ENCODE results near the gene TMLHE.
"Not testable (repeated sequence)": the region's sequence is repeated elsewhere in the genome, so short reads cannot be mapped to it uniquely, and the experiment has no call there.

The TMLHE gene, protein sequence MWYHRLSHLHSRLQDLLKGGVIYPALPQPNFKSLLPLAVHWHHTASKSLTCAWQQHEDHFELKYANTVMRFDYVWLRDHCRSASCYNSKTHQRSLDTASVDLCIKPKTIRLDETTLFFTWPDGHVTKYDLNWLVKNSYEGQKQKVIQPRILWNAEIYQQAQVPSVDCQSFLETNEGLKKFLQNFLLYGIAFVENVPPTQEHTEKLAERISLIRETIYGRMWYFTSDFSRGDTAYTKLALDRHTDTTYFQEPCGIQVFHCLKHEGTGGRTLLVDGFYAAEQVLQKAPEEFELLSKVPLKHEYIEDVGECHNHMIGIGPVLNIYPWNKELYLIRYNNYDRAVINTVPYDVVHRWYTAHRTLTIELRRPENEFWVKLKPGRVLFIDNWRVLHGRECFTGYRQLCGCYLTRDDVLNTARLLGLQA

GRCh38 chrX:155612312-155613224, at the start of gene TMLHE, which contains the start of gene SPRY3:
Gene TMLHE (minus strand): TSS chrX:155612952. CDS start chrX:155545276, 67,676 bp downstream.
Gene SPRY3 (plus strand): TSS chrX:155612586.
- DNase-seq (ENCODE audit: low spot score): peak; percentile 50

- no peak for DNase-seq (ENCODE audit: low spot score)
Measured at GRCh38 chrX:155662282-155662681, 49.5 kb upstream of the TMLHE start.

GRCh38 chrX:155645180-155645579, 32.4 kb upstream of the TMLHE start:
- no peak for DNase-seq (ENCODE audit: low spot score)

- no peak for DNase-seq (ENCODE audit: low spot score)
Measured at GRCh38 chrX:155643240-155643639, 30.5 kb upstream of the TMLHE start.

- DNase-seq (ENCODE audit: low spot score): not testable (repeated sequence)
Measured at GRCh38 chrX:155641371-155641770, 28.6 kb upstream of the TMLHE start.

GRCh38 chrX:155637714-155638113, 25.0 kb upstream of the TMLHE start:
- DNase-seq (ENCODE audit: low spot score): no peak

GRCh38 chrX:155635019-155635418, 22.3 kb upstream of the TMLHE start:
- DNase-seq (ENCODE audit: low spot score): not testable (repeated sequence)

DNA sequence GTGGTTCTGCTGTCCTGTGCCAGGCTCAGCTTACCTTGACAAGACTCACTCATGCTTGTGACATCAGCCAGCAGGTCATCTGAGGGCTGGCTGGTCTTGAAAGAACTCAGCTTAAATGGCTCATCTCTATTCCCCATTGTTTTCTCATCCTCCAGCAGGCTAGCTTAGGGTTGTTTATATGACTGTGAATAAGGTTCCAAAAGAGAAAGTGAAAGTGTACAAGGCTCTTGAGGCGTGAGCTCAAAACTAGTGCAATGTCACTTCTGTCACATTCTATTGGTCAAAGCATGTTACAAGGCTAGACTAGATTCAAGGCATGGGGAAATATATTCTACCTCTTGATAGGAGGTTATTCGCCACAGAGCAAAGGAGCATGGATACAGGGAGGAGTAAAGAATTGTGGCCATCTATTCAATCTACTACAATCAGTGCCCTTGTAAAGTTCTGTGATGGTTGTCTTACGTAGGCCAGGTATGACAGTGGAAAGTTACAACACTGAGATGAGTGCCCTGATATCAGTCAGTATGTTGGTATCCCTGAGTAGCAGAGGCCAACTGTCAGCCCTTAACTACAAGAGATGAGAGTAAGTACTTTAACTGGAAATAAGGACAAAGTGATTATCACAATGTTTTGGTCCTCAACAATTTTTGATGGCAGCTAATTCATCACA, 19.8 kb upstream of the TMLHE start:
- DNase-seq (ENCODE audit: low spot score): no peak

DNA sequence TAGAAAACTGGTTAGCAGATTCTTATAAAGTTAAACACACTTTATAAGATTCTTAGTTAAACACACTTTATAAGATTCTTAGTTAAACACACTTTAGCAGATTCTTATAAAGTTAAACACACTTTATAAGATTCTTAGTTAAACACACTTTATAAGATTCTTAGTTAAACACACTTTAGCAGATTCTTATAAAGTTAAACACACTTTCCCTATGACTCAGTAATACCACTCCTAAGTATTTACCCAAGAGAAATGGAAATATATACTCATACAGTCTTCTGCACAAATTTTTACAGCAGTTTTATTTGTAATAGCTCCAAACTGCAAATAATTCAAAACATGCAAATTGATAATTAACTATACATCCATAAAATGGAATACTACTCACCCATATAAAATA, 7.4 kb upstream of the TMLHE start:
- not testable (repeated sequence) for DNase-seq (ENCODE audit: low spot score)

- no peak for DNase-seq (ENCODE audit: low spot score)
Measured at GRCh38 chrX:155615938-155616337, 3.2 kb upstream of the TMLHE start.

GRCh38 chrX:155613927-155614559, 1.3 kb upstream of the TMLHE start:
- DNase-seq (ENCODE audit: low spot score): no peak

DNA sequence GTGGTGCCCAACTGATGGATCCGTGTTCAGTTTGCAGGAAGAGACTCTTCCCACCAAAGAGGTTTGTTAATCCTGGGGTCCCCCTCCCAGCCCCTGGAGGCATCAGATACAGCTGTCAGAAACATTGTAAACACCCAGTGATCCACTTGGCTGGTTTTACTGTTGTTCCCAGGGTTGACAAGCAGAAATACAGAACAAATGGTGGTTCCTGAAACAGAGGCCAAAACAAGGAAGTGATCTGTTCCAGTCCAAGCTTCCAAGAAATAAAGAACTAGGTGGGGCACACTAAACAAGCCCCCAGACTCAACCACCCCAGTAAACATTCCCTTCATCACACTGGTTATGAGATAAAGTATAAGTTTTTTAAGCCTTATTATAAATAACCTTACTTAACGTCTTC, 1.4 kb downstream of the TMLHE start:
- DNase-seq (ENCODE audit: low spot score): no peak

GRCh38 chrX:155592981-155593380, 19.8 kb downstream of the TMLHE start:
- no peak for DNase-seq (ENCODE audit: low spot score)

- no peak for DNase-seq (ENCODE audit: low spot score)
Measured at GRCh38 chrX:155592331-155592730, 20.4 kb downstream of the TMLHE start.

DNA sequence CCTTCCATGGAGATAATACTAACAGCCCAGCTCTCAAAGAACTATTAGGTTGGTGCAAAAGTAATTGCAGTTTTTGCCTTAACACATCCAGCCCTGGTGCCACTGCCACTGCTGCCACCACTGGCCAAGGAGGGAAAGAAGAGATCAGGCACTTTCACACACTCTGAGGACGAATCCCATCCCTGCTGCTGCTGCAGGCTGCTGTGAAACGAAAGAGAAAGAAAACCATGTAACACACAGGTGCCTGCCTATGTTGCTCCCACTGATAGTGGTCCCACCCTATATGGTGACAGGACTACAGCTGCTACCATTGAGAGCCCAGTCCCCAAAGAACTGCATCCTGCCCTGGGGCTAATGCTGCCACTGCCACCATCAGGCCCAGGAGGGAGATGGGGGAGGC, 35.1 kb downstream of the TMLHE start:
- no peak for DNase-seq (ENCODE audit: low spot score)

DNA sequence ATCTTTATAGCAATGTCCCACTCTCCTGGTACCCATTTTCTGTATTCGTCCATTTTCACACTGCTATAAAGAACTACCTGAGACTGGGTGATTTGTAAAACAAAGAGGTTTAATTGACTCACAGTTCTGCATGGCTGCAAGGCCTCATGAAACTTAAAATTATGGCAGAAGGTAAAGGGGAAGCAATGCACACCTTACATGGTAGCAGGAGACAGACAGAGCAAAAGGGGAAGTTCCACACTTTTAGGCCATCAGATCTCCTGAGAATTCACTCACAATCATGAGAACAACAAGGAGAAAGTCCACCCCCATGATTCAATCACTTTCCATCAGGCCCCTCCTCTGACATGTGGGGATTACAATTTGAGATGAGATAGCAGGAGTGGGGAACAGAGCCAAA, 49.7 kb downstream of the TMLHE start:
- DNase-seq (ENCODE audit: low spot score): no peak

DNA sequence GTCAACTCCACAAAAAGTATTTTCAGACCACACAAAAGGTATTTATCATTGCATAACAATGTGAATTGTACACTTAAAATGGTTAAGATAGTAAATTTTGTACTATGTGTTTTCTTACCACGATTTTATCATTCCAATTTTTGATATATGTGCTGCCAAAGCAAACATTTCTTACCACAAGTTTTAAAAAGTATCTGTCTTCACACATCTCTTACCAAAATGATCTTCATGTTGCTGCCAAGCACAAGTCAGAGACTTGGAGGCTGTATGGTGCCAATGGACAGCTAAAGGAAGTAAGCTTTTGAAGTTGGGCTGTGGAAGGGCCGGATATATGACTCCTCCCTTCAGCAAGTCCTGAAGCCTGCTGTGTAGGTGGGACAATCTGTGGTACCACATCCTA, 67.9 kb downstream of the TMLHE start:
- DNase-seq (ENCODE audit: low spot score): no peak

- DNase-seq (ENCODE audit: low spot score): no peak
Measured at GRCh38 chrX:155535866-155536265, 76.9 kb downstream of the TMLHE start.

- no peak for DNase-seq (ENCODE audit: low spot score)
Measured at GRCh38 chrX:155534800-155535199, 78.0 kb downstream of the TMLHE start.

GRCh38 chrX:155527023-155527422, 85.7 kb downstream of the TMLHE start:
- DNase-seq (ENCODE audit: low spot score): not testable (repeated sequence)

DNA sequence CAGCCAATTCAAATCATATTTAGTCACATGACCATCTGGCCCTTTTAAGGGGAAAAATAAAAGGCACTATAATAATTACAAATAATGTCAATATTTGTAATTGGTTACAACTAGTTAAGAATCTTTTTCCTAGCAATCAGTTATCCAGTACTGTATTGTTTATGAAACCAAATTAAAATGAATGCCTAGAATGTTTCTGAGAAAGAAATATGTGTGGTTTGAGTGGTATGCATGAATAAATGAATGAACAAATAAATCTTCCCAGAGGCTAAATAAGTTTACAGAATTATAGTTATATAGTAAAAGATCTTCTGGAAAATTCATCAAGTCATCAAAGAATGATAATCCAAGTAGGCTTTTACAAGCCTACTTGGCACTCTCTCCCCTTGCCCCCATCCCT, 98.5 kb downstream of the TMLHE start:
- DNase-seq (ENCODE audit: low spot score): no peak

DNA sequence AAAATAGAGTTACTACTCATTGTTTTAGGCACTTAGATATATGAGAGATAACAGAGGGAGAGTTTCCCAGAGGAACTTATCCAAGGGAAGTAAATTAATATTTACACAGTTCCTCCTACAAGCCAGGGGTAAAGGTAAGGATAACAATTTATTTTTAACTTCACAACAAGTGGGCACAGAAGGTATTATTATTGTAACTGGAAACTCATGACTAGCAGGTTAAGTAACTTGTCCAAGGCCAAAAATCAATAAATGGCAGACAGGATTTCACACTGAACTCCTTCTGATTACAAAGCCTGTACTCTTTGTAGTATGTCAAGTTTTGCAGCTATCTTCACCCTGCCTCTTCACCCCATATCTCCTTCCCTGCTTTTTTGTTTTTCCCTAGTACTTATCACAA, 107.5 kb downstream of the TMLHE start:
- no peak for DNase-seq (ENCODE audit: low spot score)

Measured in ecto neural progenitor cell (in vitro differentiated cells).